MCF 10A (cell line): ENCODE data around the gene OR4D1. TPM values are rescaled to one million over a fixed set of nuclear protein-coding genes. Genes with fewer than 3 reads are reported as not detected.

Source experiments
- BruUV-seq: library from RNA; stranded (reverse); fragments of 400-500 nt; replicated peaks from 2 replicates; lab custom pipeline; 2021; lab: Mats Ljungman, UMichigan
- CTCF ChIA-PET: fragments of 300-600 bp; sonication (Branson Sonifier 250); formaldehyde crosslinking; extraction: SDS; loops from one replicate; lab custom pipeline; 2021; ENCODE audit warnings: antibody characterized with exemption, inconsistent platforms; lab: Yijun Ruan, JAX
- POLR2A ChIA-PET: fragments of 300-600, 350-650 bp; sonication (Branson Sonifier 250); formaldehyde crosslinking; extraction: SDS; loops from one replicate; lab custom pipeline; 2020; ENCODE audit warnings: antibody characterized with exemption, inconsistent platforms; lab: Yijun Ruan, JAX
- DNase-seq: peaks from one replicate; pipeline ENCODE4 v3.0.0-alpha.2; 2018; ENCODE audit not compliant: unreplicated experiment
- H3K27ac Mint-ChIP-seq: one replicate; pipeline ENCODE4 v1.8.0; 2022; ENCODE audit warnings: mild to moderate bottlenecking, low read depth, mixed read lengths; ENCODE audit not compliant: unreplicated experiment
- H3K27me3 Mint-ChIP-seq: one replicate; pipeline ENCODE4 v1.8.0; 2022; ENCODE audit warnings: mixed read lengths; ENCODE audit not compliant: insufficient read depth, unreplicated experiment
- H3K36me3 Mint-ChIP-seq: one replicate; pipeline ENCODE4 v1.8.0; 2022; ENCODE audit warnings: mild to moderate bottlenecking, moderate library complexity, mixed read lengths; ENCODE audit not compliant: insufficient read depth, unreplicated experiment
- H3K4me1 Mint-ChIP-seq: one replicate; pipeline ENCODE4 v1.8.0; 2022; ENCODE audit warnings: mixed read lengths; ENCODE audit not compliant: insufficient read depth, unreplicated experiment
- H3K4me3 Mint-ChIP-seq: one replicate; pipeline ENCODE4 v1.8.0; 2022; ENCODE audit warnings: mild to moderate bottlenecking, moderate library complexity, mixed read lengths; ENCODE audit not compliant: unreplicated experiment
- H3K9me3 Mint-ChIP-seq: one replicate; pipeline ENCODE4 v1.8.0; 2022; ENCODE audit warnings: mixed read lengths; ENCODE audit not compliant: unreplicated experiment
- CTCF ChIP-seq: fragments of 200-600 bp; IDR thresholded peaks from one replicate; pipeline ENCODE4 v1.8.0; 2022; ENCODE audit warnings: antibody characterized with exemption, mild to moderate bottlenecking; ENCODE audit not compliant: unreplicated experiment
- intact Hi-C: fragments of 100-400 bp; cut with micrococcal nuclease; formaldehyde crosslinking; loops from 2 replicates; pipeline ENCODE4 v1.14.1; 2022
- total RNA-seq: library from RNA; stranded (reverse); gene quantifications from 2 replicates; pipeline ENCODE4 v1.2.3, GENCODE V29; 2022

Gene OR4D1
- total RNA-seq, 1 experiment from 2014 or later, result not detected

GRCh38 chr17:58166682-58167081 is 18.5 kb downstream of the OR4D1 start, which contains the start of gene OR4D2:
OR4D2 (plus strand) TSS chr17:58166982; CDS start chr17:58169656, 2,674 bp downstream.
- Mint-ChIP-seq H3K36me3 (no peaks in the 10 kb centered on the region), H3K4me1 (no peaks in the 10 kb centered on the region), H3K4me3 (no peak within 1 kb of the TSS), H3K27ac (no peak within 1 kb of the TSS), H3K27me3 (peaks cover 89% of the 10 kb centered on the region), H3K9me3 (peaks cover 7% of the 10 kb centered on the region)
- TF ChIP-seq CTCF, result no peak
- intact Hi-C loops, result no loop called here
- ChIA-PET POLR2A (no interaction called here), CTCF (no interaction called here)
- no TSS peak for BruUV-seq
- DNase-seq, result no peak

GRCh38 chr17:58170622-58171021 is 22.4 kb downstream of the OR4D1 start:
- BruUV-seq, result no TSS peak
- intact Hi-C loops, result no loop called here
- POLR2A ChIA-PET, result interaction anchor here (0.7 to 1.1 kb wide), 2 partner anchors 11 to 16 kb away, joined by 3 to 4 read pairs; no protein-coding TSS in a partner anchor

GRCh38 chr17:58172369-58173071 is 24.3 kb downstream of the OR4D1 start:
- POLR2A ChIA-PET, result interaction anchor here (0.6 kb wide), 1 partner anchor 172 kb away, joined by 3 read pairs; no protein-coding TSS in a partner anchor

More at GRCh38 chr17:58170622-58171021, 22.4 kb downstream of the OR4D1 start:
- Mint-ChIP-seq H3K9me3 (peaks cover 7% of the 10 kb centered on the region), H3K36me3 (no peaks in the 10 kb centered on the region), H3K27me3 (peaks cover 94% of the 10 kb centered on the region), H3K4me3 (no peak overlapping the region), H3K27ac (no peak overlapping the region), H3K4me1 (no peaks in the 10 kb centered on the region)
- TF ChIP-seq CTCF, result no peak
- no peak for DNase-seq
- CTCF ChIA-PET, result interaction anchor here (0.8 kb wide), 1 partner anchor 200 kb away, joined by 3 read pairs; no protein-coding TSS in a partner anchor

More at GRCh38 chr17:58172369-58173071, 24.3 kb downstream of the OR4D1 start:
- CTCF ChIA-PET, result interaction anchor here (0.7 to 2.0 kb wide), 5 partner anchors 17 to 55 kb away, joined by 3 to 4 read pairs (median 3); no protein-coding TSS in a partner anchor
- no peaks in the 10 kb centered on the region for H3K4me1 Mint-ChIP-seq
- H3K9me3 Mint-ChIP-seq, result peaks cover 7% of the 10 kb centered on the region
- no peak overlapping the region for H3K27ac Mint-ChIP-seq
- peaks cover 99% of the 10 kb centered on the region for H3K27me3 Mint-ChIP-seq
- H3K36me3 Mint-ChIP-seq, result no peaks in the 10 kb centered on the region
- peak; percentile 62 for DNase-seq
- peak; percentile 52 for TF ChIP-seq CTCF
- BruUV-seq, result no TSS peak
- no peak overlapping the region for H3K4me3 Mint-ChIP-seq
- intact Hi-C loops, result loop anchor here (1.0 kb wide), 1 partner anchor 50 kb away; no protein-coding TSS in a partner anchor
